ENCODE data around the gene ANXA2.

GRCh38 chr15:60356832-60357231 lies 41.0 kb downstream of the ANXA2 start:
- TF ChIP-seq, protein P1, sequence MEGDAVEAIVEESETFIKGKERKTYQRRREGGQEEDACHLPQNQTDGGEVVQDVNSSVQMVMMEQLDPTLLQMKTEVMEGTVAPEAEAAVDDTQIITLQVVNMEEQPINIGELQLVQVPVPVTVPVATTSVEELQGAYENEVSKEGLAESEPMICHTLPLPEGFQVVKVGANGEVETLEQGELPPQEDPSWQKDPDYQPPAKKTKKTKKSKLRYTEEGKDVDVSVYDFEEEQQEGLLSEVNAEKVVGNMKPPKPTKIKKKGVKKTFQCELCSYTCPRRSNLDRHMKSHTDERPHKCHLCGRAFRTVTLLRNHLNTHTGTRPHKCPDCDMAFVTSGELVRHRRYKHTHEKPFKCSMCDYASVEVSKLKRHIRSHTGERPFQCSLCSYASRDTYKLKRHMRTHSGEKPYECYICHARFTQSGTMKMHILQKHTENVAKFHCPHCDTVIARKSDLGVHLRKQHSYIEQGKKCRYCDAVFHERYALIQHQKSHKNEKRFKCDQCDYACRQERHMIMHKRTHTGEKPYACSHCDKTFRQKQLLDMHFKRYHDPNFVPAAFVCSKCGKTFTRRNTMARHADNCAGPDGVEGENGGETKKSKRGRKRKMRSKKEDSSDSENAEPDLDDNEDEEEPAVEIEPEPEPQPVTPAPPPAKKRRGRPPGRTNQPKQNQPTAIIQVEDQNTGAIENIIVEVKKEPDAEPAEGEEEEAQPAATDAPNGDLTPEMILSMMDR (conservative IDR thresholded peaks at IDR 0.05; ENCODE audit: low read depth, low read length), result no peak
- no peak for TF ChIP-seq EZH2 (IDR thresholded peaks at IDR 0.05; ENCODE audit: low read length, unreplicated experiment)
- TF ChIP-seq EZH2phosphoT487 (IDR thresholded peaks at IDR 0.05; ENCODE audit: borderline replicate concordance, low read length), result no peak
